SK-N-SH treated with all-trans-retinoic acid at 6 μM for 48 hours (cell line): ENCODE results near the gene SRPK2.
A peak's percentile ranks its signal among the peaks of the same experiment; 100 is the strongest.
"Not testable (repeated sequence)": the region's sequence is repeated elsewhere in the genome, so short reads cannot be mapped to it uniquely, and the experiment has no call there.

Experiments
- ATAC-seq: fragments of 200-7000 bp; cut with Tn5 transposase; 3 replicates; pipeline ENCODE4 v1.9.1; 2020; ENCODE audit warnings: mild to moderate bottlenecking, moderate library complexity
- ARNTL ChIP-seq: fragments of 450-650 bp; formaldehyde crosslinking; IDR thresholded peaks from 2 replicates; pipeline ENCODE4 v1.5.0; 2020; ENCODE audit warnings: low read depth, mild to moderate bottlenecking, moderate library complexity, borderline replicate concordance
- BACH2 ChIP-seq: fragments of 250-450 bp; sonication (Bioruptor Pico); IDR thresholded peaks from 2 replicates; pipeline ENCODE4 v1.9.0; 2021; ENCODE audit warnings: mild to moderate bottlenecking, borderline replicate concordance
- CREB5 ChIP-seq: fragments of 250-450 bp; sonication (Bioruptor Pico); IDR thresholded peaks from 2 replicates; pipeline ENCODE4 v1.5.1; 2020; ENCODE audit warnings: low read depth, mild to moderate bottlenecking, moderate library complexity
- CSDC2 ChIP-seq: fragments of 250-450 bp; sonication (Bioruptor Pico); IDR thresholded peaks from 2 replicates; pipeline ENCODE4 v1.5.0; 2020; ENCODE audit warnings: mild to moderate bottlenecking, moderate library complexity
- ESRRG ChIP-seq: fragments of 250-450 bp; sonication (Bioruptor Pico); IDR thresholded peaks from 2 replicates; pipeline ENCODE4 v1.6.1; 2021; ENCODE audit warnings: mild to moderate bottlenecking
- GLIS3 ChIP-seq: fragments of 250-450 bp; sonication (Bioruptor Pico); IDR thresholded peaks from 2 replicates; pipeline ENCODE4 v1.5.0; 2020; ENCODE audit warnings: mild to moderate bottlenecking, moderate library complexity
- ISL1 ChIP-seq: fragments of 250-450 bp; sonication (Bioruptor Pico); IDR thresholded peaks from 2 replicates; pipeline ENCODE4 v2.1.2; 2022; ENCODE audit warnings: mild to moderate bottlenecking, moderate library complexity
- OSR1 ChIP-seq: fragments of 250-450 bp; sonication (Bioruptor Pico); IDR thresholded peaks from 2 replicates; pipeline ENCODE4 v1.8.0; 2022; ENCODE audit warnings: moderate library complexity, mild to moderate bottlenecking, inconsistent platforms
- PPARA ChIP-seq: fragments of 250-450 bp; sonication (Bioruptor Pico); IDR thresholded peaks from 2 replicates; pipeline ENCODE4 v1.5.0; 2020; ENCODE audit warnings: mild to moderate bottlenecking, borderline replicate concordance
- RARB ChIP-seq: fragments of 250-450 bp; sonication (Bioruptor Pico); IDR thresholded peaks from 2 replicates; pipeline ENCODE4 v1.8.0; 2021; ENCODE audit warnings: mild to moderate bottlenecking, moderate library complexity
- SNAI2 ChIP-seq: fragments of 250-450 bp; sonication (Bioruptor Pico); IDR thresholded peaks from 2 replicates; pipeline ENCODE4 v1.5.0; 2020; ENCODE audit warnings: mild to moderate bottlenecking, moderate library complexity
- TCF4 ChIP-seq: fragments of 250-450 bp; sonication (Bioruptor Pico); IDR thresholded peaks from 2 replicates; pipeline ENCODE4 v1.8.0; 2021; ENCODE audit warnings: mild to moderate bottlenecking, moderate library complexity, borderline replicate concordance
- TOX ChIP-seq: fragments of 250-450 bp; sonication (Bioruptor Pico); IDR thresholded peaks from 2 replicates; pipeline ENCODE4 v1.8.0; 2021; ENCODE audit warnings: mild to moderate bottlenecking, moderate library complexity, borderline replicate concordance
- TSHZ2 ChIP-seq: fragments of 250-450 bp; sonication (Bioruptor Pico); IDR thresholded peaks from 2 replicates; pipeline ENCODE4 v1.5.0; 2020; ENCODE audit warnings: mild to moderate bottlenecking, moderate library complexity
- ZC3H10 ChIP-seq: fragments of 250-450 bp; sonication (Bioruptor Pico); IDR thresholded peaks from 2 replicates; pipeline ENCODE4 v1.5.1; 2021; ENCODE audit warnings: mild to moderate bottlenecking, moderate library complexity
- ZFP3 ChIP-seq: fragments of 250-450 bp; sonication (Bioruptor Pico); IDR thresholded peaks from 2 replicates; pipeline ENCODE4 v1.5.0; 2020; ENCODE audit warnings: mild to moderate bottlenecking, moderate library complexity
- ZFP30 ChIP-seq: fragments of 450-650 bp; formaldehyde crosslinking; IDR thresholded peaks from 2 replicates; pipeline ENCODE4 v1.5.0; 2022; ENCODE audit warnings: mild to moderate bottlenecking, moderate library complexity
- ZNF565 ChIP-seq: fragments of 450-650 bp; formaldehyde crosslinking; conservative IDR thresholded peaks from 2 replicates; pipeline ENCODE4 v1.5.0; 2020; ENCODE audit warnings: low read depth, mild to moderate bottlenecking, moderate library complexity
- ZNF70 ChIP-seq: fragments of 450-650 bp; formaldehyde crosslinking; IDR thresholded peaks from 2 replicates; pipeline ENCODE4 v1.5.0; 2020; ENCODE audit warnings: mild to moderate bottlenecking, moderate library complexity
- ZNF8 ChIP-seq: fragments of 450-650 bp; formaldehyde crosslinking; IDR thresholded peaks from 2 replicates; pipeline ENCODE4 v1.5.0; 2020; ENCODE audit warnings: mild to moderate bottlenecking, moderate library complexity
- TF ChIP-seq, protein P1 (sequence below): fragments of 250-450 bp; sonication (Bioruptor Pico); IDR thresholded peaks from 2 replicates; pipeline ENCODE4 v1.8.0; 2021; ENCODE audit warnings: low read depth, mild to moderate bottlenecking, moderate library complexity, borderline replicate concordance
- TF ChIP-seq, protein P2 (sequence below): fragments of 250-450 bp; sonication (Bioruptor Pico); IDR thresholded peaks from 2 replicates; pipeline ENCODE4 v1.5.1; 2021; ENCODE audit warnings: mild to moderate bottlenecking, moderate library complexity

The SRPK2 gene

DNA sequence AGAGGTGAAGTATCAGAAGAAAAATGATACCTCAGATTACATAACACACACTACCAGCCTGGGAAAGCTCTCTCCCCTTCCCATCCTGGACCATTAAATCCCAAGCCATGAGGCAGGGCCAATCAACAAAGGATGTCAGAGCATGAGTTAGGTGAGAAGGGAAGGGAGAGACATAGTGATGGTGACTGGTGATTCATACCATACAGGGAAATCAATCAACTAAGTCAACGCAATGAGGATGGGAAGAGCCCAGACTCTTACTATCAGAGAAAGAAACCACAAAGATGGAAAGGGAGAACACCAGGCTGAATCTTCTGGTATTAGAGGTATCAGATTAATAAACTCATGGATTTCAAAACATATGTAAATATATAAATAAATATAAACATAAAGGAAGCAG lies 189.3 kb downstream of the SRPK2 start:
- peak; percentile 44; the same call in 1 of the 2 replicates for TF ChIP-seq TOX
- TF ChIP-seq, protein P1, sequence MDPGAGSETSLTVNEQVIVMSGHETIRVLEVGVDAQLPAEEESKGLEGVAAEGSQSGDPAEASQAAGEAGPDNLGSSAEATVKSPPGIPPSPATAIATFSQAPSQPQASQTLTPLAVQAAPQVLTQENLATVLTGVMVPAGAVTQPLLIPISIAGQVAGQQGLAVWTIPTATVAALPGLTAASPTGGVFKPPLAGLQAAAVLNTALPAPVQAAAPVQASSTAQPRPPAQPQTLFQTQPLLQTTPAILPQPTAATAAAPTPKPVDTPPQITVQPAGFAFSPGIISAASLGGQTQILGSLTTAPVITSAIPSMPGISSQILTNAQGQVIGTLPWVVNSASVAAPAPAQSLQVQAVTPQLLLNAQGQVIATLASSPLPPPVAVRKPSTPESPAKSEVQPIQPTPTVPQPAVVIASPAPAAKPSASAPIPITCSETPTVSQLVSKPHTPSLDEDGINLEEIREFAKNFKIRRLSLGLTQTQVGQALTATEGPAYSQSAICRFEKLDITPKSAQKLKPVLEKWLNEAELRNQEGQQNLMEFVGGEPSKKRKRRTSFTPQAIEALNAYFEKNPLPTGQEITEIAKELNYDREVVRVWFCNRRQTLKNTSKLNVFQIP (CRISPR knock-in tag), result no peak
- ATAC-seq, result no peak

GRCh38 chr7:105198223-105198622 lies 190.5 kb downstream of the SRPK2 start:
- ATAC-seq, result peak; percentile 41
- TF ChIP-seq SNAI2 (no peak), GLIS3 (CRISPR knock-in tag) (no peak), ZFP3 (no peak), ZC3H10 (CRISPR knock-in tag) (no peak), OSR1 (CRISPR knock-in tag) (no peak), ISL1 (CRISPR knock-in tag) (no peak), RARB (CRISPR knock-in tag) (no peak), ESRRG (CRISPR knock-in tag) (no peak), ZNF565 (no peak)

DNA sequence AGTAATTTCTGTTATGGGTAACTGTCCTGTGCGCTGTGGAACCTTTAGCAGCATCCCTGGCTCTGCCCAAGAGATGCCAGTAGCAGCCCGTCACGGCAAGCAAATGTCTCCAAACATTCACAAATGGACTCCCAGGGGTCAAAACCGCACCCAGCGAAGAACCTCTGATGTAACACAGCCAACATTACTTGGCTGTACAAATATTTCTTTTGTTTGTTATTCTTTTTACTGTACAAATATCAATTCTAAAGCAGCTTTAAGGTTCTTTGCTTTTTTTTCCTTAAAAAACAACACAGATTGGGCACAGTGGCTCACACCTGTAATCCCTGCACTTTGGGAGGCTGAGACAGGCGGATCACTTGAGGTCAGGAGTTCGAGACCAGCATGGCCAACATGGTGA lies 192.2 kb downstream of the SRPK2 start:
- TF ChIP-seq GLIS3 (CRISPR knock-in tag) (no peak), TOX (no peak), CSDC2 (CRISPR knock-in tag) (no peak), ZNF70 (CRISPR knock-in tag) (no peak), BACH2 (no peak), TCF4 (CRISPR knock-in tag) (no peak), TSHZ2 (no peak), RARB (CRISPR knock-in tag) (no peak), ZNF8 (CRISPR knock-in tag) (no peak), ZFP3 (no peak), ARNTL (CRISPR knock-in tag) (no peak), PPARA (CRISPR knock-in tag) (no peak), SNAI2 (no peak), ZFP30 (CRISPR knock-in tag) (no peak), CREB5 (no peak), ZC3H10 (CRISPR knock-in tag) (no peak), ESRRG (CRISPR knock-in tag) (no peak), OSR1 (CRISPR knock-in tag) (no peak)
- TF ChIP-seq, protein P2, sequence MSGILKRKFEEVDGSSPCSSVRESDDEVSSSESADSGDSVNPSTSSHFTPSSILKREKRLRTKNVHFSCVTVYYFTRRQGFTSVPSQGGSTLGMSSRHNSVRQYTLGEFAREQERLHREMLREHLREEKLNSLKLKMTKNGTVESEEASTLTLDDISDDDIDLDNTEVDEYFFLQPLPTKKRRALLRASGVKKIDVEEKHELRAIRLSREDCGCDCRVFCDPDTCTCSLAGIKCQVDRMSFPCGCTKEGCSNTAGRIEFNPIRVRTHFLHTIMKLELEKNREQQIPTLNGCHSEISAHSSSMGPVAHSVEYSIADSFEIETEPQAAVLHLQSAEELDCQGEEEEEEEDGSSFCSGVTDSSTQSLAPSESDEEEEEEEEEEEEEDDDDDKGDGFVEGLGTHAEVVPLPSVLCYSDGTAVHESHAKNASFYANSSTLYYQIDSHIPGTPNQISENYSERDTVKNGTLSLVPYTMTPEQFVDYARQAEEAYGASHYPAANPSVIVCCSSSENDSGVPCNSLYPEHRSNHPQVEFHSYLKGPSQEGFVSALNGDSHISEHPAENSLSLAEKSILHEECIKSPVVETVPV (CRISPR knock-in tag), result no peak
- ATAC-seq, result no peak

DNA sequence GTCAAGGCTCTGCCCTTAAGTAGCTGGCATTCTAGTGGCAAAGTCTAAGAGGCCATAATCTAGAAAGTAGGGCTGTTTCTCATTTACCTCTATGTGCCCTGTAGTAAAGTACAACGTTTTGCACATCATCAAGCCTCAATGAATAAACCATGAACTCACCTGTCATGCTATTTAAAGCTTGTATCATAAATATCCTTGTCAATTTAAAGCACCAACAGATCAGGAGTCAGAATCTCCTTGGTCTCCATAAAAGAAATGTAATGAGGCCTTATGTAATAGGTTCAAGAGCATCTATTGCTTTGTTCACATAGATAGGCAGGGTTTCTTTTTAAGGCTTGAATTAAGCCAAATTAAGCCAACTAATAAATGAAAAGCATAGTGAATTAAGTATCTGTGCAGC lies 192.8 kb downstream of the SRPK2 start:
- TF ChIP-seq CSDC2 (CRISPR knock-in tag), result no peak
- no peak for TF ChIP-seq ZC3H10 (CRISPR knock-in tag)
- TF ChIP-seq GLIS3 (CRISPR knock-in tag), result no peak
- no peak for TF ChIP-seq OSR1 (CRISPR knock-in tag)
- TF ChIP-seq ISL1 (CRISPR knock-in tag), result no peak
- TF ChIP-seq, protein P1 (CRISPR knock-in tag), result no peak
- no peak for TF ChIP-seq TSHZ2
- TF ChIP-seq ZNF565, result no peak
- no peak for TF ChIP-seq ZFP3
- TF ChIP-seq ZFP30 (CRISPR knock-in tag), result no peak
- TF ChIP-seq BACH2, result no peak
- TF ChIP-seq RARB (CRISPR knock-in tag), result no peak
- ATAC-seq, result no peak

DNA sequence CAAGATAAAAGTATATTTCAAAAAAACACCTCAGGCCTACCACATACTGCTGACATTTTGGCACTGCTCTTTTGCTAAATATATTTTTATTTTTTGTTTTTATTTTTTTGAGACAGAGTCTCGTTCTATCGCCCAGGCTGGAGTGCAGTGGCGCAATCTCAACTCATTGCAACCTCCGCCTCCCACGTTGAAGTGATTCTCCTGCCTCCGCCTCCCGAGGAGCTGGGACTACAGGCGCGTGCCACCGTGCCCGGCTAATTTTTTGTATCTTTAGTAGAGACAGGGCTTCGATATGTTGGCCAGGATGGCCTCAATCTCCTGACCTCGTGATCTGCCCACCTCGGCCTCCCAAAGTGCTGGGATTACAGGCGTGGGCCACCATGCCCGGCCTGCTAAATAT lies 193.8 kb downstream of the SRPK2 start:
- ATAC-seq, result not testable (repeated sequence)
